Fibroblast of skin of right quadriceps (primary cell): ENCODE results near the gene OSBPL6.
A peak's percentile ranks its signal among the peaks of the same experiment; 100 is the strongest.

Experiments
- DNase-seq: peaks from one replicate; pipeline ENCODE4 v3.0.0-alpha.2; 2013

Gene OSBPL6

GRCh38 chr2:178241844-178242551 lies 47.7 kb downstream of the OSBPL6 start:
- peak; percentile 94 for DNase-seq

GRCh38 chr2:178242552-178242883 lies 48.2 kb downstream of the OSBPL6 start:
- no peak for DNase-seq

- no peak for DNase-seq
These were observed 49.6 kb downstream of the OSBPL6 start for GRCh38 chr2:178243961-178244360.

GRCh38 chr2:178244777-178245176 lies 50.5 kb downstream of the OSBPL6 start:
- DNase-seq = peak; percentile 54

GRCh38 chr2:178246696-178247095 lies 52.4 kb downstream of the OSBPL6 start:
- no peak for DNase-seq

GRCh38 chr2:178247250-178247649 lies 52.9 kb downstream of the OSBPL6 start:
- no peak for DNase-seq

GRCh38 chr2:178250429-178250828 lies 56.1 kb downstream of the OSBPL6 start:
- DNase-seq = no peak

GRCh38 chr2:178251151-178251955 lies 57.0 kb downstream of the OSBPL6 start:
- no peak for DNase-seq

- no peak for DNase-seq
These were observed 62.2 kb downstream of the OSBPL6 start for GRCh38 chr2:178256382-178257042.

- DNase-seq = no peak
These were observed 62.8 kb downstream of the OSBPL6 start for GRCh38 chr2:178257127-178257526.

GRCh38 chr2:178258916-178259315 lies 64.6 kb downstream of the OSBPL6 start:
- DNase-seq = no peak

- DNase-seq = no peak
These were observed 69.0 kb downstream of the OSBPL6 start for GRCh38 chr2:178263159-178263860.

GRCh38 chr2:178264211-178264610 lies 69.9 kb downstream of the OSBPL6 start:
- DNase-seq = no peak

GRCh38 chr2:178265851-178266250 lies 71.5 kb downstream of the OSBPL6 start:
- no peak for DNase-seq

GRCh38 chr2:178266445-178266844 lies 72.1 kb downstream of the OSBPL6 start:
- DNase-seq = no peak

GRCh38 chr2:178267660-178268059 lies 73.3 kb downstream of the OSBPL6 start:
- no peak for DNase-seq

GRCh38 chr2:178268435-178268834 lies 74.1 kb downstream of the OSBPL6 start:
- peak; percentile 19 for DNase-seq

- DNase-seq = no peak
These were observed 75.3 kb downstream of the OSBPL6 start for GRCh38 chr2:178269438-178270224.

- DNase-seq = no peak
These were observed 76.0 kb downstream of the OSBPL6 start for GRCh38 chr2:178270338-178270737.

- DNase-seq = no peak
These were observed 76.8 kb downstream of the OSBPL6 start for GRCh38 chr2:178271094-178271493.

- DNase-seq = no peak
These were observed 77.5 kb downstream of the OSBPL6 start for GRCh38 chr2:178271629-178272333.
